ENCODE results near the gene TOR1AIP1. TPM values are rescaled to one million over a fixed set of nuclear protein-coding genes. Genes with fewer than 3 reads are reported as not detected.

Gene TOR1AIP1
- total and polyA plus RNA-seq, 2 donors (not counting 1 experiment from before 2014, with no cell fraction given): 51.1 to 62.3 TPM

GRCh38 chr1:179917601-179918429 is 35.7 kb downstream of the TOR1AIP1 start:
- Histone ChIP-seq H3K27ac (ENCODE audit: insufficient read depth, low read length) (no peak overlapping the region), H3K9ac (ENCODE audit: insufficient read depth, low read length) (no peak overlapping the region), H3K36me3 (ENCODE audit: control insufficient read depth, insufficient read depth, low read length) (peaks cover 4% of the 10 kb centered on the region), H3K79me2 (ENCODE audit: control insufficient read depth, insufficient read depth, low read length) (no peaks in the 10 kb centered on the region), H3K4me3 (replicated peaks in 1 of 4; ENCODE audit: control extremely low read depth in 1 of 4, insufficient read depth in 1 of 4, low read depth in 3 of 4, low read length in 4 of 4) (no peak overlapping the region), H3K4me2 (ENCODE audit: extremely low read depth, insufficient read depth, low read length) (no peak overlapping the region), H2AFZ (ENCODE audit: low read length) (no peak overlapping the region), H3K9me3 (ENCODE audit: control insufficient read depth, insufficient read depth, low read depth, low read length) (no peaks in the 10 kb centered on the region), H3K4me1 (ENCODE audit: control insufficient read depth, extremely low read depth, insufficient read depth, low read length) (no peaks in the 10 kb centered on the region), H3K27me3 (ENCODE audit: control insufficient read depth, insufficient read depth, low read length) (no peaks in the 10 kb centered on the region), H4K20me1 (ENCODE audit: control insufficient read depth, extremely low read depth, insufficient read depth, low read length) (no peaks in the 10 kb centered on the region)
- TF ChIP-seq CTCF (conservative IDR thresholded peaks at IDR 0.05 in 1 of 2, IDR thresholded peaks at IDR 0.05 in 1 of 2; ENCODE audit: low read depth in 1 of 2, low read length in 2 of 2): no peak
- TF ChIP-seq EZH2 (IDR thresholded peaks at IDR 0.05; ENCODE audit: low read length, missing control alignments): no peak
- peak in 1 of 2 donors; percentile 17 for DNase-seq (ENCODE audit: low read depth in 2 of 2)

GRCh38 chr1:179921472-179921871 is 39.4 kb downstream of the TOR1AIP1 start:
- H3K9ac ChIP-seq (ENCODE audit: insufficient read depth, low read length): no peak overlapping the region
- TF ChIP-seq EZH2 (IDR thresholded peaks at IDR 0.05; ENCODE audit: low read length, missing control alignments): no peak
- TF ChIP-seq CTCF (conservative IDR thresholded peaks at IDR 0.05 in 1 of 2, IDR thresholded peaks at IDR 0.05 in 1 of 2; ENCODE audit: low read depth in 1 of 2, low read length in 2 of 2): no peak

GRCh38 chr1:179921981-179922872 is 40.1 kb downstream of the TOR1AIP1 start:
- peaks cover 4% of the 10 kb centered on the region for H3K36me3 ChIP-seq (ENCODE audit: control insufficient read depth, insufficient read depth, low read length)
- no peak overlapping the region for H3K4me3 ChIP-seq (replicated peaks in 1 of 4; ENCODE audit: control extremely low read depth in 1 of 4, insufficient read depth in 1 of 4, low read depth in 3 of 4, low read length in 4 of 4)
- no peak overlapping the region for H3K9ac ChIP-seq (ENCODE audit: insufficient read depth, low read length)
- H3K4me1 ChIP-seq (ENCODE audit: control insufficient read depth, extremely low read depth, insufficient read depth, low read length): peaks cover 5% of the 10 kb centered on the region
- no peak overlapping the region for H2AFZ ChIP-seq (ENCODE audit: low read length)
- no peak for TF ChIP-seq EZH2 (IDR thresholded peaks at IDR 0.05; ENCODE audit: low read length, missing control alignments)
- no peak for TF ChIP-seq CTCF (conservative IDR thresholded peaks at IDR 0.05 in 1 of 2, IDR thresholded peaks at IDR 0.05 in 1 of 2; ENCODE audit: low read depth in 1 of 2, low read length in 2 of 2)
- peak in 1 of 2 donors; percentile 42 for DNase-seq (ENCODE audit: low read depth in 2 of 2)
- H3K4me2 ChIP-seq (ENCODE audit: extremely low read depth, insufficient read depth, low read length): no peak overlapping the region
- H4K20me1 ChIP-seq (ENCODE audit: control insufficient read depth, extremely low read depth, insufficient read depth, low read length): no peaks in the 10 kb centered on the region
- H3K79me2 ChIP-seq (ENCODE audit: control insufficient read depth, insufficient read depth, low read length): no peaks in the 10 kb centered on the region
- H3K27me3 ChIP-seq (ENCODE audit: control insufficient read depth, insufficient read depth, low read length): no peaks in the 10 kb centered on the region
- H3K9me3 ChIP-seq (ENCODE audit: control insufficient read depth, insufficient read depth, low read depth, low read length): no peaks in the 10 kb centered on the region
- H3K27ac ChIP-seq (ENCODE audit: insufficient read depth, low read length): no peak overlapping the region

More at GRCh38 chr1:179921472-179921871, 39.4 kb downstream of the TOR1AIP1 start:
- H3K36me3 ChIP-seq (ENCODE audit: control insufficient read depth, insufficient read depth, low read length): peaks cover 4% of the 10 kb centered on the region
- no peak overlapping the region for H2AFZ ChIP-seq (ENCODE audit: low read length)
- H3K4me3 ChIP-seq (replicated peaks in 1 of 4; ENCODE audit: control extremely low read depth in 1 of 4, insufficient read depth in 1 of 4, low read depth in 3 of 4, low read length in 4 of 4): no peak overlapping the region
- H3K9me3 ChIP-seq (ENCODE audit: control insufficient read depth, insufficient read depth, low read depth, low read length): no peaks in the 10 kb centered on the region
- H3K27ac ChIP-seq (ENCODE audit: insufficient read depth, low read length): no peak overlapping the region
- H4K20me1 ChIP-seq (ENCODE audit: control insufficient read depth, extremely low read depth, insufficient read depth, low read length): no peaks in the 10 kb centered on the region
- H3K79me2 ChIP-seq (ENCODE audit: control insufficient read depth, insufficient read depth, low read length): no peaks in the 10 kb centered on the region
- H3K4me1 ChIP-seq (ENCODE audit: control insufficient read depth, extremely low read depth, insufficient read depth, low read length): peaks cover under 1% of the 10 kb centered on the region
- peak in 1 of 2 donors; percentile 26 for DNase-seq (ENCODE audit: low read depth in 2 of 2)
- H3K27me3 ChIP-seq (ENCODE audit: control insufficient read depth, insufficient read depth, low read length): no peaks in the 10 kb centered on the region
- H3K4me2 ChIP-seq (ENCODE audit: extremely low read depth, insufficient read depth, low read length): no peak overlapping the region

All from fibroblast of lung (primary cell).